NOMO-1 treated with DMSO at 0.1 percent for 48 hours (cell line): ENCODE results near the gene SLC32A1.

Source experiments
- DNase-seq: peaks from one replicate; lab custom pipeline; 2025; ENCODE audit not compliant: unreplicated experiment; lab: John Stamatoyannopoulos, UW

The SLC32A1 gene

GRCh38 chr20:38723848-38724625, at the start of gene SLC32A1:
TSS of gene SLC32A1 (plus strand) at chr20:38724486. CDS start at chr20:38724725, 239 bp downstream.
- DNase-seq = no peak

GRCh38 chr20:38674765-38675133, 49.5 kb upstream of the SLC32A1 start:
- no peak for DNase-seq

GRCh38 chr20:38676576-38676975, 47.7 kb upstream of the SLC32A1 start:
- DNase-seq = no peak

GRCh38 chr20:38680500-38681306, 43.6 kb upstream of the SLC32A1 start:
- peak; percentile 2 for DNase-seq

- no peak for DNase-seq
Measured at GRCh38 chr20:38685271-38685670, 39.0 kb upstream of the SLC32A1 start.

- peak; percentile 11 for DNase-seq
Measured at GRCh38 chr20:38685853-38686473, 38.3 kb upstream of the SLC32A1 start.

GRCh38 chr20:38692436-38693411, 31.6 kb upstream of the SLC32A1 start:
- DNase-seq = peak; percentile 1

- no peak for DNase-seq
Measured at GRCh38 chr20:38697306-38697705, 27.0 kb upstream of the SLC32A1 start.

- no peak for DNase-seq
Measured at GRCh38 chr20:38698541-38698940, 25.7 kb upstream of the SLC32A1 start.

GRCh38 chr20:38700141-38700540, 24.1 kb upstream of the SLC32A1 start:
- DNase-seq = no peak

- no peak for DNase-seq
Measured at GRCh38 chr20:38700926-38701325, 23.4 kb upstream of the SLC32A1 start.

GRCh38 chr20:38703526-38703925, 20.8 kb upstream of the SLC32A1 start:
- DNase-seq = no peak

GRCh38 chr20:38704136-38704535, 20.1 kb upstream of the SLC32A1 start:
- no peak for DNase-seq

GRCh38 chr20:38706509-38706908, 17.8 kb upstream of the SLC32A1 start:
- DNase-seq = no peak

- no peak for DNase-seq
Measured at GRCh38 chr20:38714308-38714707, 10.0 kb upstream of the SLC32A1 start.

- DNase-seq = no peak
Measured at GRCh38 chr20:38715646-38716045, 8.6 kb upstream of the SLC32A1 start.

GRCh38 chr20:38722683-38723016, 1.6 kb upstream of the SLC32A1 start:
- DNase-seq = no peak

GRCh38 chr20:38723017-38723847, 1.1 kb upstream of the SLC32A1 start:
- DNase-seq = no peak

GRCh38 chr20:38724626-38725147, 401 bp downstream of the SLC32A1 start:
- DNase-seq = no peak
